Vagina (tissue), 2 donors: ENCODE measurements around the gene CHST7. TPM values are rescaled to one million over a fixed set of nuclear protein-coding genes. Genes with fewer than 3 reads are reported as not detected.

ENCODE experiments used
- DNase-seq, 2 donors: peaks; one replicate each; pipeline ENCODE4 v3.0.0-alpha.2; 2017; ENCODE audit errors: extremely low spot score in 2 of 2
- H3K27ac ChIP-seq: fragments of 200-600 bp; sonication (generic); one replicate; pipeline ENCODE4 v1.5.1; 2019
- H3K27me3 ChIP-seq: fragments of 200-600 bp; sonication (generic); one replicate; pipeline ENCODE4 v1.5.1; 2019
- H3K36me3 ChIP-seq, 2 donors: fragments of 200-600 bp; sonication (generic); one replicate each; pipeline ENCODE4 v1.5.1; 2017 to 2019
- H3K4me1 ChIP-seq: fragments of 200-600 bp; sonication (generic); one replicate; pipeline ENCODE4 v1.5.1; 2019
- H3K4me3 ChIP-seq, 2 donors: fragments of 200-600 bp; sonication (generic); 1 replicate in 1 of 2; 2 replicates in 1 of 2; pipeline ENCODE4 v1.5.1; 2016 to 2019
- H3K9me3 ChIP-seq: fragments of 200-600 bp; sonication (generic); one replicate; pipeline ENCODE4 v1.5.1; 2019
- CTCF ChIP-seq, 3 experiments: fragments of 450-650 bp in 2 of 3; fragments of 200-600 bp in 1 of 3; sonication (generic) in 1 of 3; IDR thresholded peaks; one replicate each; pipeline ENCODE4 v1.5.1; 2017 to 2019; ENCODE audit warnings: antibody characterized with exemption in 3 of 3, mild to moderate bottlenecking in 2 of 3, moderate library complexity in 2 of 3
- POLR2A ChIP-seq, 2 donors: fragments of 450-650 bp; IDR thresholded peaks; one replicate each; pipeline ENCODE4 v1.6.1; 2017; ENCODE audit warnings: antibody characterized with exemption in 2 of 2, mild to moderate bottlenecking in 2 of 2, moderate library complexity in 2 of 2
- POLR2AphosphoS5 ChIP-seq, 2 donors: sonication (generic); formaldehyde crosslinking; IDR thresholded peaks; one replicate each; pipeline ENCODE4 v1.9.0; 2017; ENCODE audit warnings: antibody characterized with exemption in 2 of 2, mild to moderate bottlenecking in 2 of 2, low read depth in 1 of 2; ENCODE audit not compliant: insufficient read depth in 1 of 2
- intact Hi-C: fragments of 100-400 bp; cut with DNase I; formaldehyde crosslinking; loops from one replicate; pipeline ENCODE4 v1.15.1; 2023
- total RNA-seq: library from RNA; depleted of rRNA; stranded (reverse); fragments of >200 nt; gene quantifications from one replicate; pipeline ENCODE4 v1.2.3, GENCODE V29; 2016

Gene CHST7
- total RNA-seq, 1 donor from 2014 or later = 20.6 TPM

GRCh38 chrX:46607916-46608315 lies 34.4 kb downstream of the CHST7 start:
- Histone ChIP-seq H3K4me1 (no peaks in the 10 kb centered on the region), H3K36me3 (no peaks in the 10 kb centered on the region), H3K27ac (no peak overlapping the region), H3K9me3 (no peaks in the 10 kb centered on the region), H3K4me3 (no peak overlapping the region), H3K27me3 (no peaks in the 10 kb centered on the region)
- no peak for DNase-seq
- intact Hi-C loops = no loop called here
- TF ChIP-seq CTCF (IDR thresholded peaks at IDR 0.05) = no peak
- no peak for TF ChIP-seq POLR2AphosphoS5 (IDR thresholded peaks at IDR 0.05; ENCODE audit: insufficient read depth in 1 of 2, low read depth in 1 of 2)
- no peak for TF ChIP-seq POLR2A (IDR thresholded peaks at IDR 0.05)

GRCh38 chrX:46610070-46610658 lies 36.6 kb downstream of the CHST7 start:
- intact Hi-C loops = no loop called here
- no peaks in the 10 kb centered on the region for H3K27me3 ChIP-seq
- no peak overlapping the region for H3K27ac ChIP-seq
- H3K9me3 ChIP-seq = no peaks in the 10 kb centered on the region
- no peak overlapping the region for H3K4me3 ChIP-seq
- no peaks in the 10 kb centered on the region for H3K36me3 ChIP-seq
- DNase-seq = no peak
- H3K4me1 ChIP-seq = no peaks in the 10 kb centered on the region
- TF ChIP-seq POLR2A (IDR thresholded peaks at IDR 0.05) (no peak), POLR2AphosphoS5 (IDR thresholded peaks at IDR 0.05; ENCODE audit: insufficient read depth in 1 of 2, low read depth in 1 of 2) (no peak), CTCF (IDR thresholded peaks at IDR 0.05) (no peak)

GRCh38 chrX:46611658-46612362 lies 38.2 kb downstream of the CHST7 start:
- intact Hi-C loops = no loop called here
- TF ChIP-seq CTCF (IDR thresholded peaks at IDR 0.05) = no peak
- TF ChIP-seq POLR2A (IDR thresholded peaks at IDR 0.05) = no peak
- TF ChIP-seq POLR2AphosphoS5 (IDR thresholded peaks at IDR 0.05; ENCODE audit: insufficient read depth in 1 of 2, low read depth in 1 of 2) = no peak
- no peak for DNase-seq
- Histone ChIP-seq H3K4me1 (no peaks in the 10 kb centered on the region), H3K27ac (no peak overlapping the region), H3K27me3 (no peaks in the 10 kb centered on the region), H3K36me3 (no peaks in the 10 kb centered on the region), H3K4me3 (no peak overlapping the region), H3K9me3 (no peaks in the 10 kb centered on the region)

- Histone ChIP-seq H3K27ac (no peak overlapping the region), H3K4me1 (no peaks in the 10 kb centered on the region), H3K9me3 (no peaks in the 10 kb centered on the region), H3K36me3 (no peaks in the 10 kb centered on the region), H3K4me3 (no peak overlapping the region), H3K27me3 (no peaks in the 10 kb centered on the region)
- TF ChIP-seq CTCF (IDR thresholded peaks at IDR 0.05) = no peak
- no peak for TF ChIP-seq POLR2AphosphoS5 (IDR thresholded peaks at IDR 0.05; ENCODE audit: insufficient read depth in 1 of 2, low read depth in 1 of 2)
- TF ChIP-seq POLR2A (IDR thresholded peaks at IDR 0.05) = no peak
- no peak for DNase-seq
- intact Hi-C loops = no loop called here
These were observed 44.3 kb downstream of the CHST7 start for GRCh38 chrX:46617906-46618305.

GRCh38 chrX:46618947-46619346 lies 45.4 kb downstream of the CHST7 start:
- no peak for DNase-seq
- H3K4me1 ChIP-seq = no peaks in the 10 kb centered on the region
- no peaks in the 10 kb centered on the region for H3K9me3 ChIP-seq
- no peak overlapping the region for H3K27ac ChIP-seq
- H3K4me3 ChIP-seq = no peak overlapping the region
- H3K27me3 ChIP-seq = no peaks in the 10 kb centered on the region
- intact Hi-C loops = no loop called here
- TF ChIP-seq POLR2A (IDR thresholded peaks at IDR 0.05) (no peak), CTCF (IDR thresholded peaks at IDR 0.05) (no peak), POLR2AphosphoS5 (IDR thresholded peaks at IDR 0.05; ENCODE audit: insufficient read depth in 1 of 2, low read depth in 1 of 2) (no peak)
- H3K36me3 ChIP-seq = no peaks in the 10 kb centered on the region
